NCI-H146 (cell line): ENCODE results near the gene NTF4.
A peak's percentile ranks its signal among the peaks of the same experiment; 100 is the strongest.

Experiments used
- DNase-seq: peaks from one replicate; lab custom pipeline; 2025; lab: John Stamatoyannopoulos, UW

The NTF4 gene

DNA sequence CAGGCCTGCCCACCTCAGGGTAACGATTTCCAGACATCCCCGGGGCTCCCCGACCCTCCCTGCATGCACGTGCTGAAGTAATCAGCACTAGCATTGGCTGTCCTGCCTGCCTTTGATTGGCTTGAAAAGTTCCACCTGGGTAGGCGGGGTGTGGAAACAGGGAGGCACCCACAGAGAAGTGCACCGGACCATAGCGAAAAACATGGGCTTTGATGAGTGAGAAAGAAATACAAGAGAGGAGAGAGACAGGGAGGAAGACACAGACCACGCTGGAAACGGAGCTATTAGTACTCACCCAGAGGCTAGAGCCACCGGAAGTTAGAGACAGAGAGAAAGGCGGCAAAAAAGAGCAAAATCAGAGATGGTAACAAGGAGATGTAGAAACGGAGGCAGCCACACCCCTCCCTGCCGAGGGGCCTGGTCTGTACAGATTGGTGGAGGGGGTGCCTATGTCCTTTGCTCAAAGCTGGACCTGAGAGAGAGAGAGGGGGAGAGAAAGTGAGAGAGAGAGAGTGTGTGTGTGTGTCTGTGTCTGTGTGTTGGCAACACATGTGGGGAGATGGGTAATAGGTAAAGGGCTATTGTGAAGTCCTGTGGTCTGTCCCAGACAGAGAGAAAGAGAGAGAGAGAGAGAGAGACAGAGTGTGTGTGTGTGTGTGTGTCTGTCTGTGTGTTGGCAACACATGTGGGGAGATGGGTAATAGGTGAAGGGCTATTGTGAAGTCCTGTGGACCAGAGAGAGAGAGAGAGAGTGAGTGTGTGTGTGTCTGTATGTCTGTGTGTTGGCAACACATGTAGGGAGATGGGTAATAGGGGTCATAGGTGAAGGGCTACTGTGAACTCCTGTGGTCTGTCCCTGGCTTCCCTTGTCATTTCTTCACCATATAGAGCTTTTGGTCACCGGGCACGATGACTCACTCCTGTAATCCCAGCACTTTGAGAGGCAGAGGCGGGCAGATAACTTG is 43.4 kb downstream of the NTF4 start:
- DNase-seq = no peak

DNA sequence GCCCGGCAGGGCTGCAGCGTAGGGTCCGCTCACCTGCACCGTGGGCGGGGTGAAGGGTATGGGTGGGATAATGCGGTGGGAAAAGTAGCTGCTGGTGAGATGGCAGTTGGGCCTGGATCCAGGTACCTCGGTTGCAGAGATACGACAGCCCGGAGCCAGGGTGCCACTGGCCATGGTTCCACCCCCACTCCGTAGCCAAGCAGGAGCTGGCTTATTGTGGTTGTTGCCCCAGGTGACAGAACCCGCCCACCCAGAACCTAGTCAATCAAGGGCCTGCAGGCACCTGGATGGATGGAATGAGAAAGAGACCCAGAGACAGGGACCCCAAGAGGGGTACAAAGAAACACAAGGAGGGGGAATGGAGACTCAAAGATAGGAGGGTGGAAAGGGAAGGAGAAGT is 44.3 kb downstream of the NTF4 start:
- peak; percentile 36 for DNase-seq

DNA sequence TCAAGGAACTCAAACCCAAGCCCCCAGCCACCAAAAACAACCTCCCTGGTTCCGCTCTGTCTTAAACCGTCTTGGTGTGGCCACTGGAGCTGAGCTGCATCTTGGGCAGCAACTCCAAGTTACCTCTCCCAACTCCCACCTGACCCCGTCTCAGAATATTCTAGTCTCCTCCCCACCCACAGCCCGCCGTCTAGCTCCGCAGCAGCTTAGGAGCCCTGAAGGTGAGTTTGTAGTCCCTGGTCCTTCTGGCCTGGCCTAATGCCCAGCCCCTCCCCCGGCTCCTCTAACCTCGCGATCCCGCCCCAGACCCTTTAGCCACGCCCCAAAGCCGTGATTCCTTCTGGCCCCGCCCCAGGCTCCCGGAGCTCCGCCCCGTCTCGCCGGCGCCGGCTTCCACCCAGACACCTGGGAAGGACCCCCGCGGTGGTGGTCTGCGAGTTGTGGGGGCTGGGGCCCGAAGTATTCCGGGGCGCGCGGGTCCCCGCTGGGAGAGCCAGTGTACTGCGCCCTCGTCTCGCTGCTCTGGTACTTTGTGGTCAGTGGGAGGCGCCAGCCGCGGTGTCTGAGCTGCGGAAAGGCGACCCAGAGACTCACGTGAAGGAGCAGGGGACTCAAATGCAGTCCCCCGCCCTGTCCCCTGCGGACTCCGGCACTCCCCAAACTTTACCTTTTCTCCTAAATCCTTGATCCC is 45.2 kb downstream of the NTF4 start:
- DNase-seq = peak; percentile 72

DNA sequence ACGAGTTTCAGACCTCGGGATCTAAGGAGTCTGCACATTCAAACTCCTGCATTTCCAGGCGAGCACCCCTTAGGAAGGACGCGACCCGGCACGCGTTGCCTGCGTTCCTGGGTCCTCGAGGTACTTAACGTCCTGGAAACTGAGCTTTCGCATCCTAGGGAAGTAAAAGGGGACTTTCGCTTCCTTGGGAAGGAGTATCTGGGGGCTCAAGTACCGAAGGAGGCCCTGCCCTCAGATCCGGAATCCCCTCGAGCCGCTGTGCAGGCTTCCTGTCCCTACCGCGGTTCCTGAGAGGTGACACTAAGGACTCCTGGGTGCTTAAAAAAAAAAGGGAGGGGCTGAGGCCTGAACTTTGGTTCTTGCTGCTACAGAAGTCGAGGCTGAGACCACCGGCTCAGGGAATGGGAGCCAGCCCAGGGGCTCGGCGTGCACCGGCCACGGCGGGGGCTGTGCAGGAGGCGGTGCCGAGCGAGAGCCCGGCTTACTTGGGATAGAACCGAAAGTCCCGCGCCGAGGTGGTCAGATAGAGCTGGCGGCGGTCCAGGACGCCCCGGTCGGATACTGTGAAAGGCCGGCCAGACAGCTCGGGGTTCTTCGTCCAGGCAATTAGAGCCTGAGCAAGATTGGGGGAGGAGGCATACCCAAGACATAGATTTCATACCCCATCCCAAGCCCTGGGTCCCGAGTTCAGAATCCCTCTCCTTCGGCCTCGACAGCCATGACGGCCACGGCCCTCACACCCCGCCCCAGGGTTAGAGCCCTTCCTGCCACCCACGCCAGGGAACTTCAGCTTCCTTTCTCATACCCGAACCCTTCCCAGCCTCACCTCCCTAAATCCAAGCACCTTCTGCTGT is 46.0 kb downstream of the NTF4 start:
- DNase-seq = peak; percentile 16

GRCh38 chr19:49017666-49018351 is 46.8 kb downstream of the NTF4 start:
- peak; percentile 71 for DNase-seq

DNA sequence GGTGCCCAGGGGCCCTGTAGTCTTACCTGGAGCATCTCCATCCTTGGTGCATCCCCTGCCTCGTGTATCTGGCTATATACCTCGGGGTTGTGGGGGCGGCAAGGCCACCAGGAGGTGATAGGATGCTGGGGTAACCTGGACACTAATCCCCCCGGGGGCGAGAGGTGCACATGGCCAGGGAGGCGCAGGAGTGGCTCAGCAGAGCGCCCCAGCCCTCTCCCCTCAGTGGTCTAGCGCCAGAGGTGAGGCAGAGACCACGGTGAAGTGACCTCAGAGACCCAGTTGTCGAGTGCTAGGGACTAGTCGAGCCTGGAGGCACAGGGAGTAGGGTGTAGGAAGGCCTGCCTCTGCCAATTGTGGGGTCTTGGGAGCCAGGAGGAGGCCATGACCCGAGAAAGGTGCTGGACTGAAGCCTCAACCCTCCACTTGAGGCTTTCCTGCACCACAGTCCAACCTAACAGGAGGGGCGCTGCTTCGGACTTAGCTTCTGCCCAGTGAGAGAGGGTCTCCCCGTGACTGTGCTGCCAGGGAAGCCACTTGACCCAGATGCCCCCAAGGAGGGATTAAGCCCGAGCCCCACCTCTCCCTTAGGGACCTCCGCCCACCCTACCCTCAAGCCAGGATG is 47.5 kb downstream of the NTF4 start, which contains the start of gene LHB:
Gene LHB, minus strand, starts transcription at position 51 of the 625 bp plus-strand sequence. Its CDS starts 10 bp downstream, at position 41.
- no peak for DNase-seq

GRCh38 chr19:49016067-49016839 is 48.4 kb downstream of the NTF4 start:
- DNase-seq = no peak

- no peak for DNase-seq
Measured at GRCh38 chr19:49014870-49015255, 49.8 kb downstream of the NTF4 start.

- DNase-seq = no peak
Measured at GRCh38 chr19:49014123-49014869, 50.3 kb downstream of the NTF4 start.

DNA sequence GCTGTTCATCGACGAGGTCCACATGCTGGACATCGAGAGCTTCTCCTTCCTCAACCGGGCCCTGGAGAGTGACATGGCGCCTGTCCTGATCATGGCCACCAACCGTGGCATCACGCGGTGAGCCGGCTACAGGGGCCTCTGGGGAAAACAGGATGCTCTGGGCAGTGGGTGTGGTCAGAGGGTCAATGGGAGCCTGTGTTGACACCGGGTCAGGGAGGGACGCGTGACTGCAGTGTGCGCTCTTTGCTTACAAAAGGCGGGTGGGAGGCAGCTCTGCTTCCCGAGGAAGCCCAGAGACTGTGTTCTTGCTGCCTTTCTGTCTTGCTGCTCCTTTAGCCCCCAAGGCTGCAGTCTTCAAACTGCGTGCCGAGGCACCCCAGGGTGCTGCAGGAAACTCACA is 53.4 kb downstream of the NTF4 start:
- no peak for DNase-seq
